GM19238 (cell line): ENCODE results near the gene CLDND1.

Experiments used
- DNase-seq: peaks from one replicate; pipeline ENCODE4 v3.0.0; 2011; ENCODE audit warnings: low spot score; ENCODE audit not compliant: insufficient read length

Gene CLDND1

DNA sequence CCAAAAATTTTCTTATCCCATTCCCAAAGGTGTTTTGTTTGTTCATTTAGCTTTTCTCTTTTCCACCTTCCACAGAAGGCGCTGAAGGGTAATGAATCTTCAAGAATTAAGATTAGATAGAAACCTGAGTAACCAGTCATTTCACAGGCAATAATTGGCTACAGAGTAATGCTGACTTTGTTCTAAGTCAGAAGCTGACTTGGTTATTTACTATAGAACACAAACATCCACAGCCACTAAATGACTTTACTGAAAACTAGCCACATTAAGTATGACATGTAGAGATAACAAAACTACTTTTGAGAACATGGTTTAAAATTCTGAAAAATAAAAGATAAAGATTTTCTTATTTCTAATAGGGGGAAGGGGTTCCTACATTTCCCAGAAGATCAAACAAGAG, 7.8 kb downstream of the CLDND1 start:
- DNase-seq: no peak

DNA sequence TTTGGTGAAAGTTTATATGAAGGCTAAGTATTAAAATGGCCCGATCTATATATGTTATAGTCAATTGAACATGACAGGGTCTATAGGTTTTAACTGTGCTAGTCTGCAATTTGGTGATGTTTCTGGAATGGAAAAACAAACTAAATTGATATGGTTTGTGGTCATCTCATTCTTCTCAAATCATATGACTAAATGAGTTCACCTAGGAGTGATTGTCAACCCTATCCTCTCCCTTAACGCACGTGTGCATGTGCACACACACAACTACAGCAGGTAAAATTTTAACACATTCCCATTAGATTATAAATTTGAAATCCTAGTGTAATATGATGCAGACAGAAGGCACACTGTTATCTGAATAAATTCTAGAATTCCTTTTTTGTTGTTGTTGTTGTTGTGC, 9.0 kb downstream of the CLDND1 start:
- no peak for DNase-seq

DNA sequence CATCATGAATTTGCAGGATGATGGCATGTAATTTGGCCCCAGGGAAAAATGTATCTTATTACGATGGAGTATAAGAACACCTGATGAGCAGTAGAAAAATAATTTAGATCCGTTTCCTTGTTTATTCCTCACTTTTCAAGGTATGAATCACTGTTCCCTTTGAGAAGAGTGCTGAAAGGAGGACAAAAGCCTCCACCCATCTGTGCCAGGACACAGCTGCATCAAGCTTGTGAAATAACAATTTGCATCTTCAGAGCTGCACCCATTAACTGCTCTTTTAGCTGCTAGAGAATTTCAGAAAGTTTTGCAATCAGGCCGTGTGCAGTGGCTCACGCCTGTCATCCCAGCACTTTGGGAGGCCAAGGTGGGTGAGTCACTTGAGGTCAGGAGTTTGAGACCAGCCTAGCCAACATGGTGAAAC, 9.6 kb downstream of the CLDND1 start:
- DNase-seq: no peak

DNA sequence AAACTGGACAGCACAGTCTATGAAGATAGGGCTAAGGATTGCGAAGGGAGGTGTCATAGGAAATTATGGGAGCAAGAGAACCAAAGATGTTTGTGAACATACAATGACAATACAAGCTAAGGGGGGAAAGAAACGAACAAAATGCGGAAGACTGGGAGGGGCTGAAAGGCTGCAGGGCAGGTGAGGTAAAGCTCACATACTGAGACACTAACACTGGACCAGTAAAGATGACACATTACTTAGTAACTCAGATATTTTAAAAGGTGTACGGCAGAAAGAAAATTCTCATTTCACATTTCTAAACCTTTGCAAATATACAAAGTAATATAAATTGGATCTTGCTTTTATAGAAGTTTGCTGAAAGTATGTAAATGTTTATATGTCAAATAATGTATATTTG, 10.1 kb downstream of the CLDND1 start:
- no peak for DNase-seq

DNA sequence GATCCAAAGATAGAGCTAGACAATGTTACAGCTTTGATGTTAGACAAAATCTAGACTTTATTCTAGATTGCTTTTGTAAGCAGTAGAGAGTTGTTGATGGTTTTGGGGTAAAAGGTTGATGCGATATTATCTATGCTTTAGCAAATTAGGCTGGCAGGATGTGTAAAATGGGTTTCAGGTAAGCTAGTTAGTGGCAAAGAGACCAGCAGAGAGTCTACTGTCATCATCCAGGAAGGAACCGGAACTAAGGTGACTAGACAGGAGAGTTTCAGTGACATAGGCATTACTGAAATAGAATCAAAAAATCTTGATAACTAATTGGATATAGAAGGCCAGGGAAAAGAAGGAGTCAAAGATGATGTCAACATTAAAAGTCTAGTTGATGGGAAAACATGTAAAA, 14.1 kb downstream of the CLDND1 start:
- DNase-seq: no peak

DNA sequence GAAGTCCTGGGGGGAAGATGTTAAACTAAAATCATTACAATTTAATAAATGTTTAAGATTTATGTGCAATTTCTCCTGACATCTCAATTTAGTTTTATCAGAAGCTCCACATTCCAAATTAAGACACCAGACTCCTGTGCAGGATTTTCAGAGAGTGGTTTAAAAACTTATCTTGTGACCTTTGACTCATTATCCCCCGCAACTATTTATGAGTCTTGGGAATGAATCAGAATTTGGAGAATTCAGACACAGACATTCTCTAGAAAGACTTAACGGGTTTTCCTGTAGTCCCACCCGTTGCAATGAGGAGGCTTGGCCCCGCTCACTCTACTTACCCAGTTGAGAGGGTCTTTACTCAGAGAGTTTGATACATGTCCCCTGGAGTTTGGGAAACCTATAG, 18.2 kb downstream of the CLDND1 start:
- no peak for DNase-seq

DNA sequence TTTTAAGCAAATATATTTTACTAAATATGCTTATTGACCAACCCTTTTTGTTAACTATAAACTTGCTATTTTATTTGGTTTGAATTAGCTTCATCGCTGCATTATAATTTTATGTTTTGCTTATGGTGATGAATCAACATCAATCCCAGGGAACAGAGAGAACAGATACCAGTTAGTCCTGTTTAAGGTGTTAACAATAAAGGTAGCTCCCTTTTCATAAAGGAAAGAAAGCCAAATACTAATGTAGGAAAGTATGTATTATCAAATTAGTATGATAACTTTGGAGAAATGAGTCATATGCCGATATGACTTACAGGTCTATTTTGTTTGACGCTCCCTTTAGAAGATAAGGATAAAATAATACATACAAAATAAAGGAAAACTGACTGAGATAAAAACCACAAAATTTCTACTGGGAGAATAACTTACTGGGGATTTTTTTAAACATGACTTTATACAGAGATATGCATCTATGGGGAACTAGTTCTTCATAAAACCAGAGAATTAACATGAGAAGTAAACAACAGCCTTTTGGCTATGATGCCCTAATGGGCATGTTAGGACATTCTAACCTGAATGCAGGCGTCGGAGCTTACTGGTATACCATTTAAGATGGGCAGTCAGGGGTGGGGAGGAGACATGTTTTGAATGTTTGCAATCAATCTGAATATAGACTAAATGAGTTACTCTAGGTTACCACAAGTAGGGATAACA, 20.7 kb downstream of the CLDND1 start:
- DNase-seq: no peak

DNA sequence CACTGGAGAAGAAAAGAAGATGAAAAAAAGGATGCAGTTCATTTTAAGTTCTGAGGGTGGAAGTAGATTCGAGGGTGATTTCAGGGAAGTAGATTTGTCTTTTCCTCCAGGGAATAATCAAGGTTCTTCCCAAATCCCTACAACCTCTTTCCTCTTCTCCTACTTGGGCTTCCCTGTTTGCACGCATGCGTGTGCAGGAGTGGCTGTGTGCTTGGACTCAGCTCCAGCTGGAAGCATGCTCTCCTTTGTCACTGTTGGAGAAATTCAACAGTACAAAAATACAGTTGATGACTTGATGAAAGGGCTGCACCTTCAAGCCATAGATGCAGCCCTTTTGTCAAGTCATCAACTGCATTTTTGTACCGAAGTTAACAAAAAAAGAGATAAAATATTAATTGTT, 21.4 kb downstream of the CLDND1 start:
- no peak for DNase-seq

DNA sequence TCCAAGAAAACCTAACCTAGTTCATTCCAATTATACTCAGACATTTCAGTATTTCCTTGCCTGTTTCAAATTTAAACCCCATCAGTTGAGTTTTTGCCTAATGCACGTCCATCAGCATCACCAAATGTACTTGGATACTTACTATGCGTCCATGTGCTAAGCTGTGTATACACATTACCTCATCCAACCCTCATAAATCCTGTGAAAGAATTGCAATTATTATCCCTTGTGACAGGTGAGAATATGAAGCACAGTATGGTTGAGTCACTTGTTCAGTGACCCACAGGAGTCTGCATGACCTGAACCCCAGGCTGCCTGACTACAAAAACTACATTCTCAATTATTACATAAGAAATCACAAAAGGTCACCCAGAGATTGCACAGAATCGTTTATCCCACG, 22.7 kb downstream of the CLDND1 start:
- DNase-seq: no peak

DNA sequence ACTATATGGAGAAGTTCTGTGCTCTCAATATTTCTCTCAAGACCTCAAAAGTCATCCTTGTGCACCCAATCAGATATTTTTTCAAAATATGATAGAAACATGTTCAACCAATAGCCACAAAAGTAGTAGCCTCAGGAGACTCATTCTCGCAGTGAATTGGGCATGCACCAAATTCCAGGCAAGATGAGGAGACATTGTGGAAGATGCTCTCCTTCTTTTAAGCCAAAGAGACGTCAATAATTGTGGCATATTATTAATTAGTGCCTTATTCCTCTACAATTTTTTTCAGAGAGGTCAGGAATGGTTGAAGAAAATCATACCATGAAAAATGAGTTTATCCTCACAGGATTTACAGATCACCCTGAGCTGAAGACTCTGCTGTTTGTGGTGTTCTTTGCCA, 25.3 kb downstream of the CLDND1 start, which contains the start of gene OR5K2:
TSS of gene OR5K2 (plus strand) at position 301 of the 400 bp plus-strand sequence. CDS start at position 301, 0 bp downstream.
- no peak for DNase-seq

DNA sequence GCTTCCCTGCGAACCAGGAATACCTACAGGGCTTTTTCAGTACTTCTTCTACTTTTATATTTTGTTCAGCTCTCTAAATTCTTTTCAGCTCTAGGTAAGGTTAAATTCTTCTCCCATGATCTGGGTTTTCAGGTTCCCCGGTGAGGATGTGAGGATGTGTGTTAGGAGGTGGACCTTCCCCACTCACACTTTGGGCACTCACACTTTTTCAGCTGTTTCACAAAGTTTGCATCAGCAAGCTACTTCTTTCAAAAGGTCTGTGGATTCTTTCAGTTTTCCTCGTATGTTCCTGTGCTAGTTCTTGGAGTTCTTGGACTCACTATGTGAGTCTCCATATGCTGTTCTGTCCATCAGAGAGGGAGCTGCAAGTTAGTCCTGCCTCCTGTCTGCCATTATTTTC, 39.1 kb downstream of the CLDND1 start:
- DNase-seq: no peak

DNA sequence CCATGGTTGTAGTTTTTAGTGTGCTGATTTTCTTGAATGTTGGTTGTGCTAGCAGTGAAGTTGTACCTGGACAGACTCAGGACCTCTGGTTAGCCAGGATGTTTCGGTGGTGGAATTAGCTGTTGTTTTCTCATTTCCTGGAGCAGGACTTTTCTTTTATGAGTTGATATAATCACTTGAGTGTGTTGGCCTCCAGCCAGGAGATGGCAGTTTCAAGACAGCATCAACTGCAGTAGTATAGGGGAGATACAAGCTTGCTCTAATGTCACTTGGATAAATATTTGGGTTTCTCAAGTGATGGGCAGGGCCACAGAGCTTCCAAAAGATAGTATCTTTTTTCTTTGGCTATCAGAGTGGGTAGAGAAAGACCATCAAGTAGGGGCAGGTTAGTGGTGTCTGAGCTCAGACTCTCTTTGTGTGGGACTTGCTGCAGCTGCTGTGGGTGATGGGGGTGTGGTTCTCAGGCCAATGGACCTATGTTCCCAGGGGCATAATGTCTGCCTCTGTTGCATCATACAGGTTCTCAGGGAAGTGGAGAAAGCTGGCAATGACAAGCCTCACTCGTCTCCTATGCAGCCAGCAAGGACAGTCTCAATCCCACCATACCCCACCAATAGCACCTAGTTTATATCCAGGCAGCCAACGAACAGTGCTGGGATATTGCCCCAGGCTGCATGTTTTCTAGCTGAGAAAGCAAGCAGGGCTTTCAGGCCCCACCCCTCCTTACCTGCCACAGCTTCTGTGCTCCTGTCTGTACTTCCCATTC, 39.8 kb downstream of the CLDND1 start:
- DNase-seq: no peak
